LNCAP (cell line): Measurements from ENCODE around the gene PLXDC2.

Experiments
- CTCF ChIP-seq: fragments of 450-650 bp; IDR thresholded peaks from 2 replicates; pipeline ENCODE4 v1.5.1; 2017; ENCODE audit warnings: mild to moderate bottlenecking

The PLXDC2 gene

GRCh38 chr10:19865676-19866075 is 49.4 kb downstream of the PLXDC2 start:
- TF ChIP-seq CTCF = no peak

- no peak for TF ChIP-seq CTCF
These were observed 53.1 kb downstream of the PLXDC2 start for GRCh38 chr10:19869370-19869769.

GRCh38 chr10:19872504-19873271 is 56.5 kb downstream of the PLXDC2 start:
- no peak for TF ChIP-seq CTCF

GRCh38 chr10:19874190-19874589 is 58.0 kb downstream of the PLXDC2 start:
- TF ChIP-seq CTCF = no peak

- TF ChIP-seq CTCF = no peak
These were observed 58.6 kb downstream of the PLXDC2 start for GRCh38 chr10:19874791-19875190.

- no peak for TF ChIP-seq CTCF
These were observed 60.3 kb downstream of the PLXDC2 start for GRCh38 chr10:19876570-19876969.

GRCh38 chr10:19877466-19878255 is 61.4 kb downstream of the PLXDC2 start:
- TF ChIP-seq CTCF = no peak
